GM12891 (cell line): Measurements from ENCODE around the gene ACP2.

ENCODE experiments used
- POLR2A ChIP-seq: IDR thresholded peaks from 2 replicates; pipeline ENCODE4 v1.6.1; 2011; ENCODE audit warnings: low read depth, low read length, control low read depth
- POLR2AphosphoS5 ChIP-seq: IDR thresholded peaks from 2 replicates; pipeline ENCODE4 v1.6.1; 2011; ENCODE audit warnings: low read depth, low read length, control low read depth
- SPI1 ChIP-seq: IDR thresholded peaks from 2 replicates; pipeline ENCODE4 v1.6.1; 2011; ENCODE audit warnings: low read depth, low read length, control low read depth
- TAF1 ChIP-seq: IDR thresholded peaks from 2 replicates; pipeline ENCODE4 v1.6.1; 2011; ENCODE audit warnings: low read depth, low read length, control low read depth

DNA sequence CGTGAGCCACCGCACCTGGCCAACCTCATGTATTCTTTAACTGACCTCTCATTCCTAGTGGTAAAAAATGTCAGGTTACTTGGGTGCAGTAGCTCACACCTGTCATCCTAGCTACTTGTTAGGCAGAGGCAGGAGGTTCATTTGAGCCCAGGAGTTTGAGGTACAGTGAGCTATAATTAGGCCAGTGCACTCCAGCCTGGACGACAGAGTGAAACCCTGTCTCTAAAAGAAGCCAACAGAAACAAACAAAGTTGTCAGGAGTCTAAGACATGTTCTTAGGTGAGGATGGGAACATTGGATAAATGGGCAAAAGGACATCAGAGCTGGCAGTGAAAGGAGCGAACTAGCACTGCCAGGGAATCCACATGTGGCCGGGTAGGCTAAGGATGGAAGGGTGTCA lies 39.5 kb upstream of the ACP2 start:
- TF ChIP-seq POLR2A (no peak), POLR2AphosphoS5 (no peak), SPI1 (no peak), TAF1 (no peak)
